Measurements from ENCODE around the gene PSME2. TPM values are rescaled to one million over a fixed set of nuclear protein-coding genes. Genes with fewer than 3 reads are reported as not detected.
"Not testable (repeated sequence)": the region's sequence is repeated elsewhere in the genome, so short reads cannot be mapped to it uniquely, and the experiment has no call there.

Gene PSME2
- total and polyA plus RNA-seq, 10 of the 15 experiments (the other 5 are each of a cell fraction or from before 2014, with no cell fraction given) = 510 to 3,542 (median 913) TPM

GRCh38 chr14:24105609-24106239 lies 40.7 kb downstream of the PSME2 start:
- H3K27me3 ChIP-seq (replicated peaks in 1 of 2; ENCODE audit: control insufficient read depth in 2 of 2, insufficient read depth in 2 of 2, low read length in 1 of 2); DNase-seq (ENCODE audit: low read depth, low spot score); H3K36me3 ChIP-seq (ENCODE audit: control insufficient read depth in 2 of 2, insufficient read depth in 2 of 2, low read length in 1 of 2); H4K20me1 ChIP-seq (ENCODE audit: control insufficient read depth, insufficient read depth); H3K9me3 ChIP-seq (replicated peaks; ENCODE audit: control insufficient read depth, insufficient read depth, low read length); H2AFZ ChIP-seq (ENCODE audit: control insufficient read depth, low read depth, low read length); intact Hi-C loops (cut with micrococcal nuclease; ENCODE audit: unreplicated experiment); H3K27ac ChIP-seq (ENCODE audit: control insufficient read depth, insufficient read depth); ATAC-seq; H3K4me3 ChIP-seq; H3K9ac ChIP-seq (ENCODE audit: control insufficient read depth, insufficient read depth, low read length); H3K4me2 ChIP-seq (ENCODE audit: control insufficient read depth, insufficient read depth); BruUV-seq (replicated peaks); H3K4me1 ChIP-seq (ENCODE audit: control insufficient read depth, insufficient read depth, low read length); FAIRE-seq; H3K79me2 ChIP-seq (ENCODE audit: control insufficient read depth, insufficient read depth, low read length): not testable (repeated sequence)
- RAD21 ChIA-PET (ENCODE audit: unreplicated experiment) = interaction anchor here (0.8 to 6.9 kb wide), 3 partner anchors 12 to 49 kb away, joined by 3 to 153 read pairs (median 136); partner anchors contain the start of gene PCK2
- in situ Hi-C loops (cut with MboI) = loop anchor here (25.0 kb wide), 1 partner anchor 793 kb away; the partner anchor contains the start of genes BCL2L2, PABPN1 and PPP1R3E
- POLR2A ChIA-PET = interaction anchor here (1.0 to 5.3 kb wide), 3 partner anchors 10 to 55 kb away, joined by 3 to 35 read pairs (median 3); partner anchors contain the start of gene IRF9
- CTCF ChIA-PET = interaction anchor here (1.5 to 11.3 kb wide), 6 partner anchors 12 to 193 kb away, joined by 3 to 294 read pairs (median 20); partner anchors contain the start of genes DHRS1, IRF9, NOP9 and PCK2
- 93% methylated on average over 8 of the region's 8 CpGs for WGBS (ENCODE audit: insufficient coverage, insufficient replicate concordance, low lambda C conversion rate, missing lambda C conversion rate)
- SMC1A ChIA-PET (ENCODE audit: uncharacterized antibody, unreplicated experiment) = interaction anchor here (1.2 to 9.6 kb wide), 5 partner anchors 9 to 55 kb away, joined by 3 to 195 read pairs (median 38); partner anchors contain the start of genes IRF9, NRL and PCK2

- Histone ChIP-seq H3K4me2 (ENCODE audit: control insufficient read depth, insufficient read depth) (no peak overlapping the region), H3K27me3 (replicated peaks in 1 of 2; ENCODE audit: control insufficient read depth in 2 of 2, insufficient read depth in 2 of 2, low read length in 1 of 2) (no peaks in the 10 kb centered on the region), H4K20me1 (ENCODE audit: control insufficient read depth, insufficient read depth) (no peaks in the 10 kb centered on the region), H3K79me2 (ENCODE audit: control insufficient read depth, insufficient read depth, low read length) (no peaks in the 10 kb centered on the region), H2AFZ (ENCODE audit: control insufficient read depth, low read depth, low read length) (no peak overlapping the region), H3K9ac (ENCODE audit: control insufficient read depth, insufficient read depth, low read length) (no peak overlapping the region), H3K4me1 (ENCODE audit: control insufficient read depth, insufficient read depth, low read length) (no peaks in the 10 kb centered on the region), H3K36me3 (ENCODE audit: control insufficient read depth in 2 of 2, insufficient read depth in 2 of 2, low read length in 1 of 2) (peaks cover 11% of the 10 kb centered on the region in 2 experiments; a peak in 3 of 4 replicates), H3K27ac (ENCODE audit: control insufficient read depth, insufficient read depth) (no peak overlapping the region), H3K4me3 (no peak overlapping the region), H3K9me3 (replicated peaks; ENCODE audit: control insufficient read depth, insufficient read depth, low read length) (no peaks in the 10 kb centered on the region)
- ChIA-PET SMC1A (ENCODE audit: uncharacterized antibody, unreplicated experiment) (interaction anchor here (1.9 to 9.6 kb wide), 2 partner anchors 10 to 57 kb away, joined by 7 to 195 read pairs; partner anchors contain the start of genes IRF9 and PCK2), RAD21 (ENCODE audit: unreplicated experiment) (no interaction called here), CTCF (interaction anchor here (1.5 to 11.3 kb wide), 2 partner anchors 10 to 57 kb away, joined by 3 to 294 read pairs; partner anchors contain the start of gene PCK2), POLR2A (interaction anchor here (1.8 kb wide), 1 partner anchor 10 kb away, joined by 8 read pairs; the partner anchor contains the start of gene PCK2)
- WGBS (ENCODE audit: insufficient coverage, insufficient replicate concordance, low lambda C conversion rate, missing lambda C conversion rate) = 90% methylated on average over 13 of the region's 13 CpGs
- TSS peak; percentile 23 for BruUV-seq (replicated peaks)
- intact Hi-C loops (cut with micrococcal nuclease; ENCODE audit: unreplicated experiment) (no loop called here), in situ Hi-C loops (cut with MboI) (loop anchor here (25.0 kb wide), 1 partner anchor 791 kb away; the partner anchor contains the start of genes BCL2L2, PABPN1 and PPP1R3E)
- no peak for ATAC-seq
- no peak for FAIRE-seq
- TF ChIP-seq ZNF24 (IDR thresholded peaks at IDR 0.05) (no peak), SMAD5 (IDR thresholded peaks at IDR 0.05; ENCODE audit: low read depth) (no peak), STAT1 (conservative IDR thresholded peaks at IDR 0.05) (no peak)
- no peak for DNase-seq (ENCODE audit: low read depth, low spot score)
Observed at GRCh38 chr14:24103451-24103850, 43.0 kb downstream of the PSME2 start.
